Stimulated activated CD8-positive, alpha-beta memory T cell treated with anti-CD3 and anti-CD28 coated beads, Interleukin-2, amount 100 ng/mL, for 1 hour (primary cell): ENCODE results near the gene OR51F1.
"Not testable (repeated sequence)": the region's sequence is repeated elsewhere in the genome, so short reads cannot be mapped to it uniquely, and the experiment has no call there.

Source experiments
- DNase-seq, 2 donors: peaks; one replicate each; pipeline ENCODE4 v3.0.0-alpha.2; 2020; ENCODE audit warnings: low read depth in 2 of 2

OR51F1 gene, protein sequence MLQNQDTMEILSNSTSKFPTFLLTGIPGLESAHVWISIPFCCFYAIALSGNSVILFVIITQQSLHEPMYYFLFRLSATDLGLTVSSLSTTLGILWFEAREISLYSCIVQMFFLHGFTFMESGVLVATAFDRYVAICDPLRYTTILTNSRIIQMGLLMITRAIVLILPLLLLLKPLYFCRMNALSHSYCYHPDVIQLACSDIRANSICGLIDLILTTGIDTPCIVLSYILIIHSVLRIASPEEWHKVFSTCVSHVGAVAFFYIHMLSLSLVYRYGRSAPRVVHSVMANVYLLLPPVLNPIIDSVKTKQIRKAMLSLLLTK

DNA sequence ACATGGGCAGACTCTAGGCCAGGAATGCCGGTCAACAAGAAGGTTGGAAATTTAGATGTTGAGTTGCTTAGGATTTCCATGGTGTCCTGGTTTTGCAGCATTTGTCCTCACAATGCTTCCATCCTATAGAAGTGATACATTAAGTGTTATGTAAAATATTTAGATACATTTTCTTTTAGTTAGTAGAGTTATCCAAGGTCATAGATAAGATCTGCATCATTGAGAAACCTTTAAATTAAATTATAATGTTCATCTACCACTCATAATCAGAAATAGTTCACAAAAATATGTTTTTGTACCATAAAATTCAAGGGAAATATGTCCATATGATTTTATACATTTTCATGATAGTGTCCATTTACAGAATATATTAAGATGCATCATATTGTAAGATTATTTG lies at the start of gene OR51F1:
TSS of gene OR51F1 (minus strand) at position 101 of the 400 bp plus-strand sequence. CDS start at position 101, 0 bp downstream.
- DNase-seq: no peak

DNA sequence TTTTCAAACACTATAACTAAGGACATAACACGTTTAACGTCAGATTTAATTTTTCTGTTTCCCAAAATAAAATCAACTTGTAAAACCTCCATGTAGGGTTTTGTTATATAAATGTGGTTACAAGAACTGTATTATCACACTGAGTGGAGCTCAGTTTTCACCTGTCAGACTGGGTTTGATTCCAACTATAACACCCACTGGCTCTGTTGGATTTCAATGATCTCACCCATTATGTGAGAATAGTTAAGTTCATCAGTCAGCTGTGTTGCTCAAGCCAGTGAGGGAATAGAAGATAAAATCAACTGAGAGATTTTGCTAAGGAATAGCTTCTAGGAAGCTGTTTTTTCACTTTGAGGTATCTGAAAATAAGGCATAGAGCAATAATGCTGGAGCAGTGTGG lies 39.5 kb upstream of the OR51F1 start:
- no peak for DNase-seq

DNA sequence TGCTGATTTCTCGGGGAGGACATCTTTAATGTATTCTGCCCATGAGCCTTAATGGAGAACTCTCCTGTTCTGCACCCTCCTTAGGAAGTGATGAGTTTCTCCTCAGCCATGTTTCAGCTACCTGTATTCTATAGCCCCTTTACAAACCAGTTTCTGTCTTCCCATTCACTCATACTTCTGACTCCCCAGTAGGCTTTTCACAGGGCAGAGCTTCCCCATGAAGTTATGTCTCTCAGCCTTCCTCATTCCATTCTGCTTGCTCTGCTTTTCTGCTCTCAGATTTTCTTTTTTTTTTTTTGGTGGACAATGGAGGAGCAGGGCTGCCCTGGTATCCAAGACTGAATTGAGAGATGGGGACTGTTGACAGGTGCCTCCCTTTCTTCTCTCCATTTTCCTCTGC lies 38.7 kb upstream of the OR51F1 start:
- no peak for DNase-seq

- DNase-seq: no peak
These were observed 34.5 kb upstream of the OR51F1 start, which contains the start of gene OR52R1 for GRCh38 chr11:4804280-4804679. Gene OR52R1, minus strand, starts transcription at chr11:4804380. Its CDS starts 0 bp downstream, at chr11:4804380.

- DNase-seq: not testable (repeated sequence)
These were observed 31.6 kb upstream of the OR51F1 start for GRCh38 chr11:4801316-4801715.

DNA sequence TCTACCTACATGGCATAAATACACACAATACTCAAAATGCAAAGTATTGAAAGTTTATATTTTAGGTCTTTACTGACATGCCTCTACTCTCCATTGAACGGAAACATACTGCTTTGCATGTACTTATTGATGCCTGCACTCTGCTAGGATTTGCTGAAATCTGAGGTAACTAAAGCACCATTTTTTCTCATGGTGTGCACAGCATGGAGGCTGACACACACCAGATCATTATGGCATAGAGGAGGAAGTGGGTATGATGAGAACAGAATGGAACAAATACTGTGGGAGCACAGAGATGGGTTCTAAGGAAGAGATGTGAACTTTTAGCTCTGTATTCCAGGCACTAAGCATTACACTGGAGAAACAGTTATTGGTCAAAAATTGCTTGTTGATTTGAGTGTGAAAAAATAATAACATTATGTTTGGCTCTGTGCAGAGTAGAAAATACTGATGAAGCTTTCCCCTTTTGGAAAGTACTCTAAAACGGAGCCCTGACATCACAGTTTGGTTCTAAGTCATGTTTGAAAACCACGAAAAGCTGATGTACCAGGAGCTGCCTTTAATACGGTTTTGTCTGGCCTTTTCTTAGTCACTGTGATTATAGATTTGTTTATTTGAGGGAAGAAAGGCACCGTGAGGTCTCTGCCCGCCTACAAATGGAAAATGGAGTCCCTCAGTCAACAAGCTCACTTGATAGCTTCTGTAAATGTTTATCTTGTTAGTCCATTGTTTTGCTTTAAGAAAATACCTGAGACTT lies 28.9 kb upstream of the OR51F1 start:
- no peak for DNase-seq

DNA sequence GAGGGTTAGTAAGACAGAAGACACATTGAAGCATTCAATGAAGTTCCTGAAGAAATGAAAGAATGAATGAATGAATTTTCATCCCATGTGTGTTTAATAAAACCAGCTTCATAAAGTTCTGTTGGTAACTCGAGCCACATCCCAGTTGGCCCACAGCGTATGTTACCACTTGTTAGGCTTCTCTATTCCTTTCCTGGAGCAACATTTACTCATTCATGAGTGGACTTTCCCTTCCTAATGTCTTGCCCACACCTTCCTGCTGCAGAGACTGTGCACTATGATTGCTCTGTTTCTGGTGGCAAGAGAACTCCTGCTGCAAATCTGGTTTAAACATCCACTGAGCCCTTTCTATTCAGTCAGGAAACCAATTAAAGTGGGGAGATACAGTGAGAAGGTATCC lies 27.5 kb upstream of the OR51F1 start:
- no peak for DNase-seq

DNA sequence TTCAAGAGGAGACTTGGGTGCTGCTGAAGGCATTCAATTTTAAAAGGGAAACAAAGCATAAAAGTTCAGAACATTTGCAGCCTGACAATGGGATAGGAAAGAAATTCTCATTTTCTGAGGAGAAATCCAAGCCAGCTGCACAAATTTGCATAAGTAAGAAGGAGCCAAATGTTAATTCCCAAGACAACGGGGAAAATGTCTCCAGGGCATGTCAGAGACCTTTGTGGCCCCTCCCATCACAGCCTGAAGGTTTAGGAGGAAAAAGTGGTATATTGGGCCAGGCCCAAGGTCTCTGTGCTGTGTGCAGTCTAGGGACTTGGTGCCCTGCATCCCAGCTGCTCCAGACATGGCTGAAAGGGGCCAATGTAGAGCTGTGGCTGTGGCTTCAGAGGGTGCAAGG lies 12.7 kb upstream of the OR51F1 start:
- DNase-seq: no peak

DNA sequence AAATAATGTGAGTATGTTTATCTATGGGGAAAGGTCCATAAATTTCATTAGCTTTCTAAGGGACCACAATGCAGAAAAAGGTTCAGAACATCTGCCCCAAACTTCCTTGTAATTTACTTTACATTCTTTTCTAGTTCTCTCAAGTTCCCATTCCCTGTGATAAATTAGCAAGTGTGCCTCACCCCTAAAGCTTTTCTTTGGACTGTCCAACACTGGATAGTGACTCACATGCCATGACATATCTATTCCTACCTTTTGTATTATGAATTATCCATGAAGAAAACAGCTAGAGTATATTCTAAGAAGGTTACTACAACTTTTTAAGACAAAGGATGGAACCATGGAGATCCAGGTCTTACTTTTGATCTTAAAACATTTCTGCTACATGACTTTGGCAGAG lies 1.6 kb downstream of the OR51F1 start:
- DNase-seq: no peak

GRCh38 chr11:4766420-4767043 lies 3.2 kb downstream of the OR51F1 start:
- no peak for DNase-seq

DNA sequence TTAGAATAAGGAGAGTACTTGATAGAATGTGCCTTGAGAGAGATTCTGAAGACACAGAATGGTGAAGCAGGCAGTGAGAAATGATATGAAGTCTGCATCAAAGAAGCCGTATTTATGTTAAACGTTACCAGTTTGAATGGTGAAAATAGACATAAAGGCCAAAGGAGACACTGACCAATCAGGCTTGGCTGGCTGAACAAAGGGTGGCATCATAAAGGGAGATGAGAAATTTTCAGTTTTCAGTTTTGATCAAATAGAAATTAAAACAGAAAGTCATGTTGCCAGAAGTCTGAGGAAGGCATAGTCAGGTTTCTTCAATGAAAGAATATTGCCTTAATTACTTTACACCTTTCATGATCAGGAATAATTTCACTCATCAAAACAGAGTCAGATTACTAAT lies 6.6 kb downstream of the OR51F1 start:
- no peak for DNase-seq

GRCh38 chr11:4751201-4751600 lies 18.5 kb downstream of the OR51F1 start:
- no peak for DNase-seq

- no peak for DNase-seq
These were observed 21.3 kb downstream of the OR51F1 start for GRCh38 chr11:4748438-4748837.

- DNase-seq: no peak
These were observed 29.0 kb downstream of the OR51F1 start for GRCh38 chr11:4740735-4741134.

- no peak for DNase-seq
These were observed 42.6 kb downstream of the OR51F1 start for GRCh38 chr11:4727171-4727570.

DNA sequence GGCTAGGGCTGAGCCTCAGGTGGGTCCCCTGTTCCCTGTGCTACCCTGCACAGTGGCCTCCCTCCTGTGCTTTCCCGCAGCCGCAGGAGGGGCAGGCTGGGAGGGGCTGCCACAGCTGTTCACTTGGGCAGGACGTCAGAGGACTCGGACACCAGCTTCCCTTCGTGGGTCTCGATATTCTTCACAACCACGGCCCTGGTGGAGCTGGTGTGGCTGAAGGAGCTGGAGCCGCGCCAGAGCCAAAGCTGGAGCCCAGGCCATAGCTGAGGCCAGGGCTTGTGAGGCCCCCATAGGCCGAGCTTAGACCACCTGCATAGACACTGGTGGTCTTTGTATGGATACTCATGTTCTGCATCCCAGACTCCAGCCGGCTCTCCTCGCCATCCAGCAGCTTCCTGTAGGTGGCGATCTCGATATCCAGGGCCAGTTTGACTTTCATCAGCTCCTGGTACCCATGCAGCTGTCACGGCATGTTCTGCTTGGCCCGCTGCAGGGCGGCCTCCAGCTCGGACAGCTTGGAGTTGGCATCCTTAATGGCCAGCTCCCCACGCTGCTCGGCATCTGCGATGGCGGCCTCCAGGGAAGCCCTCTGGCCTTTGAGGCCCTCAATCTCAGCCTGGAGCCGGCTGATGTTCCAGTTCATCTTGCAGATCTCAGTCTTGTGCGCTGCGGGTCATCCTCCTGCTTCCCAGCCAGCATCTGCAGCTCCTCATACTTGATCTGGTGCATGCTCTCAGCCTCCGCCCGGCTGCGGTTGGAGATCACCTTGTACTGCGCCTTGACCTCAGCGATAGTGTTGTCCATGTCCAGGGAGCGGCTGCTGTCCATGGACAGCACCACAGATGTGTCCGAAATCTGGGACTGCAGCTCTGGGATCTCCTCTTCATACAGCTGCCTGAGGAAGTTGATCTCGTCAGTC lies 46.9 kb downstream of the OR51F1 start:
- DNase-seq: not testable (repeated sequence)
